Kidney capillary endothelial cell (primary cell): ENCODE data around the gene TNIP3.
A peak's percentile ranks its signal among the peaks of the same experiment; 100 is the strongest.
"Not testable (repeated sequence)": the region's sequence is repeated elsewhere in the genome, so short reads cannot be mapped to it uniquely, and the experiment has no call there.

Source experiments
- DNase-seq: peaks from one replicate; pipeline ENCODE4 v3.0.0-alpha.2; 2018; ENCODE audit warnings: low spot score

The TNIP3 gene

GRCh38 chr4:121177246-121178137 lies 13.4 kb upstream of the TNIP3 start:
- no peak for DNase-seq

DNA sequence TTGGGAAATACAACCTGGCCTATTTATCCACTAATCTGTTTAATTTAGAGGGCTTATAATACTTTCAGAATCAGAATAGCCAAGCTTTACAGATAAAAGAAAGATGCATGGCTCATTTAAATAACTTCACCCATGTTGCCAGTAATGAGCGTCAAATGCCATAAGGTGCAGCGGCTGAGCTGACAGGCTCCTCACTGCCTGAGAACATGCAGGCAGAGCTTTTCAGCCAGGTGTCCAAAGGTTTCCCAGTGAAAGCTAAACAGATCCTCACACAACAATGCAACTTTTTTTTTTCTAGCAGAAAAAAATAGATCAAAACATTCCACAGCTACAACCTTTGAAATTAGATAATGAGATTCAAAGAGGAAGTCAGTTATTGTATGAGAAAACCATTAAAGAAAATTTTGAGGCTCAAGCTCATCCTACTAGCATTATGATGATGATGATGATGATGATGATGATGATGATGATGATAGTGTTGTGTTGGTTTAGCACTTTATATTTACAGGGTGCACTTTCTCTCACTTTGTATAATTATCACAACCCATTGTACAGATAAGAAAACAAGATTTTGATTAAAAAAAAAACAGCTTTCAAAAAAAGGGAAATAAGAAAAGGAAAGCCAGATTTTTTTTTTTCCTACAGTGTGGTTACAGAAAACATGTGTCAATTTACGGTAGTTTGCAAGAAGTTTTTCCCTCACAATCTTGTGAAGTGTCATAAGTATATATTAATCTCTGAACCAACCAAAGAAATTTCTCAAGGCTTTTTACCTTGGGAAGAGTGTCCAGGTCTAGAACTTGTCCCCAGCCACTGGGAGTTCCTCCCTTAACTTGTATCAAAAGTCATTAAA lies 12.2 kb upstream of the TNIP3 start:
- DNase-seq, result no peak

DNA sequence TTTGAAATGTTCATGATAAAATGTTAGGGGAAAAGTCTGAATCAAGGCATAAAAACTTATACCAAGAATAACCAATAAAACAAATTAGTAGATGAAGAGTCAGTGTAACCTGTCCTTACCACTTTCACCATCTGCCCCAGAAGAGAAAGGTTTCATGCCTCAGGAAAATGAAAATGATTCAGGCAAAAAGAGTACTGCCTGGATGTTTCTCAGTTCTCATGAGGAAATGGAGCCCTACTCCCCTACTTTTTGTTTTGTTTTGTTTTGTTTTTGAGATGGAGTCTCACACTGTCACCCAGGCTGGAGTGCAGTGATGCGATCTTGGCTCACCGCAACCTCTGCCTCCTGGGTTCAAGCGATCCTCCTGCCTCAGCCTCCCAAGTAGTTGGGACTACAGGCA lies 7.4 kb upstream of the TNIP3 start:
- not testable (repeated sequence) for DNase-seq

DNA sequence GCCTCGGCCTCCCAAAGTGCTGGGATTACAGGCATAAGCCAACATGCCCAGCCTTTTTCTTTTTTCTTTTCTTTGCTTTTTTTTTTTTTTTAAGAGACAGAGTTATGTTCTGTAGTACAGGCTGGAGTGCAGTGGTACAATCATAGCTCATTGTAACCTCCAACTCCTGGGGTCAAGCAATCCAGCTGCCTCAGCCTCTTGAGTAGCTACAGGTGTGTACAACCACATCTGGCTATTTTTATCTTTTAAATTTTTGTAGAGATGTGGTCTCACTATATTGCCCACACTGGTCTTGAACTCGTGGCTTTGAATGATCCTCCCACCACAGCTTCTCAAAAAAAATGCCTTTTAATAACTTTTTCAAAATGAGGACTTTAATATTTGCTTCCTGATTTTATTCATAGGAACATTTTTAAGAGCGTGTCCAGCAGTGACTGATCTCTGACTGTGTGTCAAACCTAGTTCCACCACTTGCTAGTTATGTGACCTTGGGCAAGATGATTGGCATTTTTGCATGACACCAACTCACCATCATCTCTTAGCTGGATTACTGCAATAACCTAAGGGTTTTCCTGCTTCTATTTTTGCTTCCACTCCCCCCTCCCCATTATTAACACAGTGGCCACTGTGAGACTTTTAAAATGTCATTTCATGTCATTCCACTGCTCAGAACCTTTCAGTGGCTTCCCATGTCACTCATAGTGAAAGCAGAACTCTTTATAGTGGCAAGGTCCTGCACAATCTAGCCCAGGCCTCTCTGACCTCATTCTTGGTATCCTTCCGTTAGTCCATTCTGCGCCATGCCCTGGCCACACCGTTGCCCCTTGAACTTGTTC lies 4.5 kb upstream of the TNIP3 start:
- no peak for DNase-seq

- no peak for DNase-seq
These were observed 2.9 kb upstream of the TNIP3 start for GRCh38 chr4:121166976-121167375.

GRCh38 chr4:121165206-121165605 lies 1.1 kb upstream of the TNIP3 start:
- no peak for DNase-seq

DNA sequence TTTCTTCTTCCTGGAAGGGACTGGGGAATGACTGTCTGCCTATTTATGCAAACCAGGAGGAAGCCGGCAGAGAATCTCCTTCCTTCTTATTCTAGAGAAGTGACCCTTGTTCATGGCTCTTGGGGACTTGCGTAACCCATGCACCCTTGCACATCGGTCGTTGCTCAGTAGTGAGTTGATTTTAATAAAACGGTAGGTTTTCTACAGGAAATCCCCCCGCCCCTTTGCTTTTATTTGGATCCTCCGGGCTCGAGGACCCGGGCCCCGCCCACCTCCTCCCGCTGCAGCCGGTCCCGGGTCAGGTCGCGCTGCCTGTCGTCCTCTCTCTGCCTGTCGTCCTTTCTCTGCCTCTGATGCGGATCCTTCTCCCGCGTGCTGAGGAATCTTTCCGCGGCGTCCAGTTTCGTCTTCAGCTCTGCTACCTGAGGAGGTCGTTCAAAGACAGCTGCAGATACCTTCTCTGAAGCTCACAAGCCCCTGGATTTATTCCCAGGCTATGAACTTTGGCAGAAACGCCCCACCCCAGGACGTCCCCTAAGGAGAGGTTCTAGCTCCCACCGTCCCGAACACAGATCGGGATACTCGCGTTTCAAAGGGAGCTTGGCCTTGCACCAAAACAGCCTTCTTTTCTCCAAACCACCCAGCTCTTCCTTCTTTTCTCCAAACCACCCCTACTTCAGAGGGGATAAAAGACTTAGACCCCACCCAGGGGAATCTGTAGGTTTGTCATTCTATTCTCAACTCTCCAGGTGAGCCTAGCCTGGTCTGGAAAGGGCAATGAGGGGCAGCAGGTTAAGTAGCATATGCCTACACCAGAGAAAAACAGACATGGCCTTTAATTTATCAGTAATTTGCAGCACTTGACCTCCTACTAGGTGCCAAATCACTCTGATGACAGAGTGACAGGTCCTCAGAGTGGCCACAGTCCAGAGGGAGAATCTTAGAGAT lies 7.0 kb downstream of the TNIP3 start:
- DNase-seq, result peak; percentile 30

DNA sequence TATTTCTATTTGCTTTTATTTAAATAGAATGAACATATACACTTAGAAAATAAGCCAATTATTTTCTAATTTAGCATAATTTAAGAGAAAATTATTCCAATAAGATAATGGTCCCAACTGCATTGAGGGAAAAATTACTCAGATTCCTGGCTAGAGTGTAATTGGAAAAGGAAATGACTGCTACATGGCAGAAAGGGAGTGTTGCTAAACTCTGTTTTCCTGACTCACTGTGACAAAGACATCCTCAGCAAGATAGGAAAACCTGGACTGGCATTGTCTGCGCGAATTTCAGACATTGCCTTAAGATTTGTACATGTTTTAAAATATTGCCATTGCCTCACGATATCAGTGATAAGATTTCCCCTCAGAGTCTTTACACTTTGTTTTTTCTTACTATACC lies 8.2 kb downstream of the TNIP3 start:
- peak; percentile 90 for DNase-seq

DNA sequence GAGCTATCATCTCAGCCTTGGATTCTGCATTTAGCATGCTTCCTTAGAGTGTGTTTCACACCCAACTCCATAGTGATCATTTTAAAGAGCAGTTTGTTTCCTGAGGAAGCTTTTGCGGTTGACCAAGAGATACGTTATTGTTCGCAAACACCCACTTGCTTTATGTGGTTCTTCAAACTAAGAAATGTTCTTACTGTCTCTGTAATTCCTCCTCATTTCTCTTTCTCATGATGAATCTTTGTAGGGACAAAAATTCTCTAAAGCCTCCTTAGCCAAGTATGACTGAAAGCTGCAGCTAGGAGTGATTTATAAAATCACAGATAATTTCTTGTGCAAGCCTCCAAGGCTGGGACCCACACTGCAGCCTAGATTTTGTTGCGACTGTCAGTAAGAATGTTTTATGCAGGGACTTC lies 10.0 kb downstream of the TNIP3 start:
- DNase-seq, result no peak

DNA sequence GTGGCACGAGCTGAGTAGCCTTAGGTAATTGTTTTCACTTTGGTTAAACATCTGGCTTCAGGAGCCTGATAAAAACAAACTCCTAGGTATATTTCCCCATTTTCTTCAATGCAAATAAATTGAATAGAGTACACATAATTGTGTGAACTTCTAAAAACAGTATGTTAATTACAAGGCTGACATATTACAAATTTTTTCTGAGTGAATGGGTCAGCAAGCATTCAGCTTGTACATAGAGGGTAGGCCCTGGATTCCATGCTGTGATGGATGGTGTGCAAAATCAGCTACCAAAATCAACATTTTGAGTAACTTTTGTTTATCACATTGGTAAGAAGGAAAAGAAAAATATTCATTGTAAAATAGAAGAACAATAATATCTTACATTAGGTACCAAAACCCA lies 12.2 kb downstream of the TNIP3 start:
- DNase-seq, result no peak

DNA sequence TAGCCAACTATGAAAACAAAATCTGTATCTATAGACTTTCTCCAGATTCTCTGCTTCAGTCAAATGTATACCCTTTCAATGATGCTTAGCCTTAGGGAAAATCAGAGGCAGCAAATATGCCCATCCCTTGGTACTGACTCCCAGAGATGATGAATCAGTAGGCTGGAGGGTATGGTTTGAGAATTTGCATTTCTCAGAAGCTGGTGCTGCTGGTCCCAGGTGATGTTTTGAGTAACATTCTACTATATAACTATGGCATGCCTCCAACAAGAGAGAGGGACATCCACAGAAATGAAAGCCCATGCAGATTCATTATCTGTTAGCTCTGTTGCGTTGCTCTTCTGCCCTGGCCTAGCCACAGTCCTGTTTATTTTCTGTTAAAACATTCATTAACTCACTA lies 13.6 kb downstream of the TNIP3 start:
- DNase-seq, result no peak

- DNase-seq, result no peak
These were observed 14.1 kb downstream of the TNIP3 start for GRCh38 chr4:121150003-121150402.

GRCh38 chr4:121148621-121149020 lies 15.5 kb downstream of the TNIP3 start:
- DNase-seq, result no peak

GRCh38 chr4:121148000-121148399 lies 16.1 kb downstream of the TNIP3 start:
- DNase-seq, result no peak

DNA sequence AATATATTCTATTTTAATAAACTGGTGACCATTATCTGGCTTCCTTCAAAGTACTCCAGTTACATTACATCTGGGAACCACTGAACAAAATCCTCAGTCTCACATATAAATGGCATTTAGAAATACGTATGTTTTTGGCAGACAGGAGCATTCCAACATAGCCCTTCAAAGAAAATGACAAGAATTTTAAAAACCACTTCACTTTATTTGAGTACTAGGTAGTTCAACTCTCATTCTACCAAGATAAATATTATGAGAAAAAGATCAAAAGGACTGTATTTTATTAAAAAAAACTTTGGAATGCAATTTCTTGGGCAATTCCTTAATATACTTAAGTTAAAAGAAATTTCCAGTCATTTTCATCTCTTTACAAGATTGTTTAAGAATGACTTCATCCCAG lies 17.6 kb downstream of the TNIP3 start:
- no peak for DNase-seq

DNA sequence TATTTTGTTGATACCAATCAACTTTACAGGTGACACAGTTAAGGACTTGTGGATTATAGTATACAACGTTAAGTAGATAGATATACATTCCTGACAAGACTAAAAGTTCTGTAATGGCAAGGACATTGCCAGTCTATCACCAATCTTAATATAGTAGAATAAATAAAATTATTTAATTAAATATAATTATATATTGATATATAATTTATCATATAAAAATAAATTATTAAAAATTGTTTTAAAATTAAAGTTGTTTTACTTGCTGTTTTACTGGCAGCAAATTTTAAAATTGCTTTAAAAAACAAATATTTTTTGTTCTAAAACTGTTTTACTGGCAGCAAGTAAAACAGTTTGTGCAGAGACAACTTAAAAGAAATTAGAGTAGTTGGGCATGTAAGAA lies 18.7 kb downstream of the TNIP3 start:
- no peak for DNase-seq

DNA sequence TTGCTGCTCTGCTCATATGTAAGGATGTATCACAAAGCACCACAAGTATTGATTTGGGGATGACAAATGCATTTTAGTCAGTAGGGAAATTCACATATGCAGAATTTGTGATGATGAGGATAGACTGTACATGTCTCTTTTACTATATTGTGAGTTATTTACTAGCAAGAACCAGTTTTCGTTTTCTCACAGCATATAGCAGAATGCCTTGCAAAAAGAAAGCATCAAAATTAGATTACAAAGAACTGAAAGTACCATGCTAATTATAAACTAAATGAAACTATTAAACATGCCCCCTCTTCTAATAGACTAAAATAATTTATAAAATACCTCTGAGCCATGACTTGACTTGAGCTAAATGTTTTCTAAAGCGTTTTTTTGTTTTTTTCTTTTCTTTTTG lies 20.1 kb downstream of the TNIP3 start:
- DNase-seq, result no peak

DNA sequence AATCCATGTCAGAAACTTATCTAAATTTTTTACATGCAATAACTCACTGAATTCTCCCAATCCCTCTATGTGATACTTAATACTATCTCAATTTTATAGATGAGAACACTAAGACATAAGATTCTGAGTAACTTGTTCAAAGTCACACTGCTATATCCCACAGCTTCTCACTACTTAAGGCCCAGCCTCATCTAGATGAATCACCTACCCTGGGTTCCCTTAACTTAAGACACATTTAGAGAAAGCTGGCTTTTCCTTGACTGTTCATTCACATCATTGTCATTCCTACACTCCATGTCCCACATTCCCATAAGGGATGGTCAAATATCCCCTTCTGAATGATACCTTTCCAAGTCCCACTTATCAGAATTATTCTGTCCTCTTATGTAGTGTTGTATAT lies 21.0 kb downstream of the TNIP3 start:
- no peak for DNase-seq

DNA sequence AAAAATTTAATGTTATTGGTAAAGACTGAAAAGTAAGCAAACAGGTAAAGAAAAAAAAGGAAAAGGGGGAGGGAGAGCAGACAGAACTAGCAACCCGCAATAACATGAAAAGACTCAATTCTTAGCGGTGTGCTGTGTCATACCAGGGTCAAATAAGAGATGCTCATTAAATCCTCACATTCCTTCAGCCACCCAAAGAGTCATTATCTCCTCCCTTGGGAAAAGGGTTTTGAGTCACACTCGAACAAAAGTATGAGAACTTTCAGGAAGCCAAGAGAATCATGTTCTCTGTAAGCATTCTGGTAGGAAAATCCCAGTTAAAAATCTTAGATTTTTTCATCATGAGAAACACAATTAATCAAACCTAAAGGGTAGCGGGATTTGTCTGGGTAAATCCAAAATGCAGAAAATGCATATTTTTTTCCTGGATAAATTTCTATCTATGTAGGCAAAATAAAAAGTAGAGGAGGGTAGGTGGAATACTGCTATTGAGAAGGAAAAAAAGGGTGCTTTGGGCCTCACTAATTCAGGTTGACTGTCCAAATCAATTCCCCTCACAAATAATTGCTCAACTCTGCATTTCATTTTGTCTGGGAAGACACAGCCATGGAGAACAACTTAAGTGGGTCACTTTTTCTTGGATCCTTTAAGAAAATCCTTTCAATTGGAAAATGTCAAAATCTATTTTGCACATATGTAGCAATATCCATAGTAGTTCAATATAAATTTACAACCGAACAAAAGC lies 23.2 kb downstream of the TNIP3 start:
- DNase-seq, result peak; percentile 31

- peak; percentile 52 for DNase-seq
These were observed 24.4 kb downstream of the TNIP3 start for GRCh38 chr4:121139533-121140222.
